H1 (cell line): ENCODE data around the gene PKD2.

Source experiments
- BRCA1 ChIP-seq: IDR thresholded peaks from 2 replicates; pipeline ENCODE4 v1.6.1; 2012; ENCODE audit warnings: low read depth, low read length, improper control_type of control experiment
- TBP ChIP-seq: IDR thresholded peaks from 2 replicates; pipeline ENCODE4 v1.6.1; 2011; ENCODE audit warnings: low read depth, low read length, improper control_type of control experiment

- TF ChIP-seq TBP (no peak), BRCA1 (no peak)
Observed at GRCh38 chr4:88002786-88003185, 4.6 kb upstream of the PKD2 start.
